ENCODE results near the gene CNN2. TPM values are rescaled to one million over a fixed set of nuclear protein-coding genes. Genes with fewer than 3 reads are reported as not detected.

Gene CNN2
- total and polyA plus RNA-seq, 12 donors: 6.9 to 64.9 (median 42.7) TPM

DNA sequence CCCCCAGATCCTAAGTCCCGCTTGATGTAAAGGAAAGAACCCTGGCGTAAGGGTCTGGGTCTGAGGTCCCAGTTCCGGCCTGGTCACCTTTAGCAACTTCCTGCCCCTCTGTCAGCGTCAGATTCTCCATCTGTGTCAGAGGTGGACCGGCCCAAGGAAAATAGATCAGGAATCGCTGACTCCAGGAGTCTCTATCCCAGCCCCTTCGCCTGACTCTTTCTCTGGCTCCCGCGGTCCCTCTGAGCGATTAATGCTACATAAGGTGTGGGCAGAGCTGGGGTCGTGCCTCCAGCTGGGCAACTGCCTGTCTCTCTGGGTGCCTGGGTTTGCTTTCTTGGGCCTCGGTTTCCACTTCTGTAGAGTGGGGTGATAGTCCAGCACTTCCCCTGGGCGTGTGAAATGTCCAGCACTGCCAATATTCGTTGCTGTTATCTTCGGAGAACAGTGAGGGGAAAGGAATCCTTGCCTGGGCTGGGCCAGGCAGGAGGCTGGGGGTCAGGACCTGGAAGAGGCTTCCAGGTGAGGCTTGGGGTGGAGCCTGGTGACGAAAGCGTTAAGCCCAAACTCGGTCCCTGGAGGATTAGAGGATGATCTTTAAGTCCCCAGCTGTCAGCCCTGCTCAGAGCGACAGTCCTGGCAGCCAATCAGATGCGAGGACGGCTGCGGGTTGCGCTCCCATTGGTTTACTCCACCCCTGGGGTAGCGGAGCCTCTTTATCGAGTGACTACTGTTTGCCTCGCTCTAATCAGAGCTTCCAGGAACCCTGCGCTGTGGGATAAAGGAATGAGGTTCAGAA lies 14.3 kb downstream of the CNN2 start:
- 1 to 7% (median 2%) methylated on average over 16 to 27 of the region's 27 CpGs for WGBS, 4 donors
- peak; percentile 86 to 97 (median 93) for DNase-seq
- Histone ChIP-seq H3K4me3 (peak overlapping the region in 2 of 4 donors; percentile 31 to 51), H3K9me3 (replicated peaks in 1 of 3) (no peaks in the 10 kb centered on the region), H3K27ac (peak overlapping the region in 2 of 5 donors; percentile 43 to 49), H3K36me3 (replicated peaks in 1 of 2) (peaks cover 0 to 20% of the 10 kb centered on the region in 2 donors), H3K4me1 (replicated peaks in 1 of 2) (peaks cover 7 to 28% of the 10 kb centered on the region in 2 donors), H3K27me3 (no peaks in the 10 kb centered on the region)
- intact Hi-C loops (cut with DNase I): no loop called here
- TF ChIP-seq, protein P1, sequence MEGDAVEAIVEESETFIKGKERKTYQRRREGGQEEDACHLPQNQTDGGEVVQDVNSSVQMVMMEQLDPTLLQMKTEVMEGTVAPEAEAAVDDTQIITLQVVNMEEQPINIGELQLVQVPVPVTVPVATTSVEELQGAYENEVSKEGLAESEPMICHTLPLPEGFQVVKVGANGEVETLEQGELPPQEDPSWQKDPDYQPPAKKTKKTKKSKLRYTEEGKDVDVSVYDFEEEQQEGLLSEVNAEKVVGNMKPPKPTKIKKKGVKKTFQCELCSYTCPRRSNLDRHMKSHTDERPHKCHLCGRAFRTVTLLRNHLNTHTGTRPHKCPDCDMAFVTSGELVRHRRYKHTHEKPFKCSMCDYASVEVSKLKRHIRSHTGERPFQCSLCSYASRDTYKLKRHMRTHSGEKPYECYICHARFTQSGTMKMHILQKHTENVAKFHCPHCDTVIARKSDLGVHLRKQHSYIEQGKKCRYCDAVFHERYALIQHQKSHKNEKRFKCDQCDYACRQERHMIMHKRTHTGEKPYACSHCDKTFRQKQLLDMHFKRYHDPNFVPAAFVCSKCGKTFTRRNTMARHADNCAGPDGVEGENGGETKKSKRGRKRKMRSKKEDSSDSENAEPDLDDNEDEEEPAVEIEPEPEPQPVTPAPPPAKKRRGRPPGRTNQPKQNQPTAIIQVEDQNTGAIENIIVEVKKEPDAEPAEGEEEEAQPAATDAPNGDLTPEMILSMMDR (IDR thresholded peaks at IDR 0.05): no peak
- TF ChIP-seq POLR2A (IDR thresholded peaks at IDR 0.05): no peak

DNA sequence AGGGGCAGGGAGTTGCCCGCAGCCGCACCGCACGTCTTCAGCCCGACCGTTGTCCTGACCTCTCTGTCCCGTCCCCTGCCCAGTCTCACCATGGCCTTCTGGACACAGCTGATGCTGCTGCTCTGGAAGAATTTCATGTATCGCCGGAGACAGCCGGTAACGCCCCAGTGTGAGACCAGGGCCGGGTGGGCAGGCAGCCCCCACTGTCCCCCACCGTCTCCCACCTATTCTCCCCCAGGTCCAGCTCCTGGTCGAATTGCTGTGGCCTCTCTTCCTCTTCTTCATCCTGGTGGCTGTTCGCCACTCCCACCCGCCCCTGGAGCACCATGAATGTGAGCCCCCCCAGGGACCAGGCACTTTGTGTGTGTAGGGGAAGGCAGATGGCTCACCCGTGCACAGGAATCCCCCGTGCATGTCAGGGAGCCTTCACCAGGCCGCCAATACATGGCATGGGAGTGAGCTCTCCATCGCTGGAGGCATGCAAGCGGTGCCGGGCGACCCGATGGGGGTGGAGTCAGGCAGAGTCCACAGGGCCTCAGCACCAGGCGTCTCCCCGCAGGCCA lies 14.9 kb downstream of the CNN2 start:
- H3K9me3 ChIP-seq (replicated peaks in 1 of 3): no peaks in the 10 kb centered on the region
- H3K27me3 ChIP-seq: no peaks in the 10 kb centered on the region
- DNase-seq: no peak
- H3K4me1 ChIP-seq (replicated peaks in 1 of 2): peaks cover 7 to 28% of the 10 kb centered on the region in 2 donors
- intact Hi-C loops (cut with DNase I): no loop called here
- 18 to 43% (median 30%) methylated on average over 11 to 26 of the region's 26 CpGs for WGBS, 4 donors
- peaks cover 0 to 14% of the 10 kb centered on the region in 2 donors for H3K36me3 ChIP-seq (replicated peaks in 1 of 2)
- peak overlapping the region in 1 of 4 donors; percentile 51 for H3K4me3 ChIP-seq
- peak overlapping the region in 1 of 5 donors; percentile 49 for H3K27ac ChIP-seq
- TF ChIP-seq POLR2A (IDR thresholded peaks at IDR 0.05): no peak
- TF ChIP-seq, protein P1 (IDR thresholded peaks at IDR 0.05): no peak

DNA sequence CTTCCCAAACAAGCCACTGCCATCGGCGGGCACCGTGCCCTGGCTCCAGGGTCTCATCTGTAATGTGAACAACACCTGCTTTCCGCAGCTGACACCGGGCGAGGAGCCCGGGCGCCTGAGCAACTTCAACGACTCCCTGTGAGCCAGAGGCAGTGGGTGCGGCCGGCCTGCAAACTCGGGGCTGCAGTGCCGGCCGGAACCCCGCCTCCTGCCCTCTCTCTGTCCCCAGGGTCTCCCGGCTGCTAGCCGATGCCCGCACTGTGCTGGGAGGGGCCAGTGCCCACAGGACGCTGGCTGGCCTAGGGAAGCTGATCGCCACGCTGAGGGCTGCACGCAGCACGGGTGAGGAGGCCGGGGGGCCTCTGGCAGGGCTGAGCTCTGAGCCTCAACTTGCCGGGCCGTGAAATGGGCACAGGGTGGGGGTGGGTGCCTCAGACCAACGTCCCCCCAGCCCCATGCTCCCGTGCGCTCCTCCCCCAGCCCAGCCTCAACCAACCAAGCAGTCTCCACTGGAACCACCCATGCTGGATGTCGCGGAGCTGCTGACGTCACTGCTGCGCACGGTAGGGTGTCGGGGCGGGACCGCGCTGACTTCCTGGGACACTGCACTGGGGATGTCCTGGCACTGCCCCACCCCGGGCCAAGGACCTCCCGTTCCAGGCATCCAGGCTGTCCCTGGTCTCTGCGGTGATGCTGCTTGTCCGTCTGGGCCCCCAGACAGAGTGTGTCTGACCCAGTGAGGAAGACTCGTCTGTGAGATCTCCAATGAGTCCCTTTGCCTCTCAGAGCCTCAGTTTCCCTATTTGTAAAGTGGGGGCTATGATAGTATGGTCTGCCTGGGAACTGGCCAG lies 15.7 kb downstream of the CNN2 start:
- DNase-seq: no peak
- Histone ChIP-seq H3K27me3 (no peaks in the 10 kb centered on the region), H3K4me1 (replicated peaks in 1 of 2) (peaks cover 7 to 28% of the 10 kb centered on the region in 2 donors), H3K27ac (no peak overlapping the region), H3K9me3 (replicated peaks in 1 of 3) (no peaks in the 10 kb centered on the region), H3K36me3 (replicated peaks in 1 of 2) (peaks cover 0 to 7% of the 10 kb centered on the region in 2 donors), H3K4me3 (no peak overlapping the region)
- no peak for TF ChIP-seq POLR2A (IDR thresholded peaks at IDR 0.05)
- TF ChIP-seq, protein P1 (IDR thresholded peaks at IDR 0.05): no peak
- WGBS, 4 donors: 64 to 77% (median 70%) methylated on average over 9 to 43 of the region's 43 CpGs
- intact Hi-C loops (cut with DNase I): no loop called here
